Osteoblast (primary cell): ENCODE results near the gene MYPOP. TPM values are rescaled to one million over a fixed set of nuclear protein-coding genes. Genes with fewer than 3 reads are reported as not detected.

Source experiments
- DNase-seq: peaks from one replicate; pipeline ENCODE4 v3.0.0; 2011; ENCODE audit warnings: low spot score, mixed read lengths; ENCODE audit not compliant: insufficient read length; ENCODE audit errors: missing footprints
- H2AFZ ChIP-seq: 2 replicates; pipeline ENCODE4 v1.6.0; 2011; ENCODE audit warnings: mild to moderate bottlenecking, low read length
- H3K27ac ChIP-seq: 2 replicates; pipeline ENCODE4 v1.5.1; 2011; ENCODE audit warnings: mild to moderate bottlenecking, low read depth, low read length, moderate library complexity
- H3K27me3 ChIP-seq: 2 replicates; pipeline ENCODE4 v1.6.0; 2012; ENCODE audit warnings: mild to moderate bottlenecking, control low read depth, inconsistent platforms, low read length, moderate library complexity; ENCODE audit not compliant: insufficient read depth
- H3K36me3 ChIP-seq: 2 replicates; pipeline ENCODE4 v1.5.1; 2011; ENCODE audit warnings: mild to moderate bottlenecking, low read length, control low read depth, moderate library complexity; ENCODE audit not compliant: insufficient read depth
- H3K4me1 ChIP-seq: 2 replicates; pipeline ENCODE4 v1.5.1; 2011; ENCODE audit warnings: mild to moderate bottlenecking, low read length, control low read depth, moderate library complexity; ENCODE audit not compliant: insufficient read depth
- H3K4me2 ChIP-seq: 2 replicates; pipeline ENCODE4 v1.6.0; 2011; ENCODE audit warnings: mild to moderate bottlenecking, low read length; ENCODE audit not compliant: insufficient read depth
- H3K4me3 ChIP-seq: fragments of 200-600 bp; sonication (generic); 3 replicates; pipeline ENCODE4 v1.5.1; 2012; ENCODE audit warnings: mild to moderate bottlenecking, low read length, inconsistent platforms; ENCODE audit not compliant: insufficient read depth
- H3K79me2 ChIP-seq: 2 replicates; pipeline ENCODE4 v1.6.0; 2012; ENCODE audit warnings: mild to moderate bottlenecking, low read length, control low read depth, inconsistent platforms; ENCODE audit not compliant: insufficient read depth
- H3K9me3 ChIP-seq: 2 replicates; pipeline ENCODE4 v1.5.1; 2011; ENCODE audit warnings: low read depth, low read length, control low read depth
- H4K20me1 ChIP-seq: 2 replicates; pipeline ENCODE4 v1.6.0; 2012; ENCODE audit warnings: mild to moderate bottlenecking, low read length, control low read depth; ENCODE audit not compliant: insufficient read depth
- CTCF ChIP-seq: IDR thresholded peaks from 2 replicates; pipeline ENCODE4 v1.5.1; 2011; ENCODE audit warnings: mild to moderate bottlenecking, low read depth, low read length, moderate library complexity; ENCODE audit errors: extremely low read depth
- total RNA-seq: library from RNA; depleted of rRNA; stranded (reverse); fragments of >200 nt; gene quantifications from 2 replicates; pipeline ENCODE4 v1.2.3, GENCODE V29; 2012

Gene MYPOP
- total RNA-seq, 1 donor = 3.3 TPM

DNA sequence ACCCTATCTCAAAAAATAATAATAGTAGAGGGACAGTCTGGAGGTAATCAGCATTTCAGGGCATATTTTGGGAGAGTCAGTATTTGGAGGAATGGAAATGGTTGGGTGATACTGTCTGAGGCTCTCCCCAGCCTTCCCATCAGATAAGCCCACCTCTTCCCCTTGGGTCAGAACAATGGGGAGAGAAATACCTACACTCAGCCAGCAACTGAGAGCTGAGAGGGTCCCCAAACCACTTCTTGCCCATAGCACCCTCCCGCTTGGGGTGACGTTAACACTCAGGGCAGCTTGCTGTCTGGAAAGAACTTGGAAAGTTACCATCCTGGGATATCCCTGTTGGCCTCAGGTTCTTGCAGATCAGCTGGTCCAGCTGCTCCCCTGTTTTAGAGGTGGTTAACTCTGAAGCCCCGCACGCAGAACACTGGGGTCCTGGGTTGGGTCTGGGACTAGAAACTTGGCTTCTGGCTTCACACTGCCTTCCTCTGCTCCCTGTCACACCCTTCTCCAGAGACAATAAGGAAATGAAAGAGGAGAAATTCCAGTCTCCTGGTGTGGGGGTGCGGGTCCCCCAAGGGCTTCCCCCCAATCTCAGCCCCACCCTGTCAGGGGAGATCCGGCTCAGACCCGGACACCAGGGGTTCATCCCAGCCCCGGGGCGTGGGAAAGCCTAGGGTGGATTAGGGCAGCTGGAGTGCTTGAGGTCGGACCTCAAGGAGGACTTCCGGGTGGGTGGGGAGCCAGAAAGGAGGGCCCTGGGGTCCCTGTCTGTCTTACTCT is 35.8 kb downstream of the MYPOP start:
- Histone ChIP-seq H3K79me2 (peaks cover 13% of the 10 kb centered on the region), H4K20me1 (no peaks in the 10 kb centered on the region), H3K9me3 (no peaks in the 10 kb centered on the region), H3K4me2 (no peak overlapping the region), H3K36me3 (no peaks in the 10 kb centered on the region), H3K4me1 (peaks cover 5% of the 10 kb centered on the region), H3K4me3 (no peak overlapping the region), H2AFZ (no peak overlapping the region), H3K27ac (no peak overlapping the region), H3K27me3 (peaks cover 46% of the 10 kb centered on the region)
- no peak for TF ChIP-seq CTCF
- peak; percentile 81 for DNase-seq

- H3K4me3 ChIP-seq = no peak overlapping the region
- peaks cover 25% of the 10 kb centered on the region for H3K79me2 ChIP-seq
- DNase-seq = peak; percentile 83
- peaks cover 7% of the 10 kb centered on the region for H3K4me1 ChIP-seq
- no peaks in the 10 kb centered on the region for H4K20me1 ChIP-seq
- no peak overlapping the region for H3K4me2 ChIP-seq
- H3K27ac ChIP-seq = no peak overlapping the region
- peaks cover 46% of the 10 kb centered on the region for H3K27me3 ChIP-seq
- H2AFZ ChIP-seq = no peak overlapping the region
- H3K36me3 ChIP-seq = no peaks in the 10 kb centered on the region
- H3K9me3 ChIP-seq = no peaks in the 10 kb centered on the region
- no peak for TF ChIP-seq CTCF
Measured at GRCh38 chr19:45865269-45865948, 37.0 kb downstream of the MYPOP start.

DNA sequence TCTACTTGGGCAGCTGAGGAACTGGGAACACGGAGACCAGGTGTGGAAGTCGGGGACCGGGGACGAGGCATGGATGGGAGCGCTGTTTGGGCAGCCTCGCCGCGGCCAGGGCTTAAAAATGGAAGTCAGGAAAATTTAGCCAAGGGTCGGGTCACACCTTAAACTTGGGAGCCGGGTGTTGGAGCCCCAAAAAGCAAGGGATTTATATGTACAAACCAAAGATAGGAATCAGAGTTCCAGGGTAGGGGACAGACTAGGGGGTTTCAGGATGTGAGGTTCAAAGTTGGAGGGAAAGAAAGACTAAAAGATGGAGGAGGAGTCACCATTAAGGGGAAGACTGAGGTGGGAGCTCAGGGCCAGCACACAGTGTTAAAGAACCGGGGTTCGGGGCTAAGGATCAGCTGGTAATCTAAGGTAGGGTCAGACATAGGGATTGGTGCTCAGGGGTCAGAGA is 37.8 kb downstream of the MYPOP start:
- Histone ChIP-seq H3K4me3 (no peak overlapping the region), H3K27ac (no peak overlapping the region), H2AFZ (no peak overlapping the region), H3K4me2 (no peak overlapping the region), H3K9me3 (no peaks in the 10 kb centered on the region), H3K27me3 (peaks cover 46% of the 10 kb centered on the region), H3K79me2 (peaks cover 32% of the 10 kb centered on the region), H3K4me1 (peaks cover 7% of the 10 kb centered on the region), H3K36me3 (peaks cover 6% of the 10 kb centered on the region), H4K20me1 (no peaks in the 10 kb centered on the region)
- TF ChIP-seq CTCF = no peak
- no peak for DNase-seq
